Uterus (tissue), 4 donors: ENCODE data around the gene EML6. TPM values are rescaled to one million over a fixed set of nuclear protein-coding genes. Genes with fewer than 3 reads are reported as not detected.

Experiments used
- DNase-seq, 2 donors: peaks; one replicate each; pipeline ENCODE4 v3.0.0-alpha.2; 2019 to 2020
- H3K27ac ChIP-seq, 2 donors: fragments of 200-600 bp; sonication (generic); 1 replicate in 1 of 2; 2 replicates in 1 of 2; pipeline ENCODE4 v1.5.1; 2016 to 2018
- H3K27me3 ChIP-seq, 2 donors: fragments of 200-600 bp; sonication (generic); one replicate each; pipeline ENCODE4 v1.5.1; 2018 to 2019; ENCODE audit warnings: control low read depth in 1 of 2
- H3K36me3 ChIP-seq, 2 donors: fragments of 200-600 bp; sonication (generic); one replicate each; pipeline ENCODE4 v1.5.1; 2019; ENCODE audit warnings: control low read depth in 1 of 2
- H3K4me1 ChIP-seq, 2 donors: fragments of 200-600 bp; sonication (generic); one replicate each; pipeline ENCODE4 v1.5.1; 2018 to 2019; ENCODE audit warnings: control low read depth in 1 of 2
- H3K4me3 ChIP-seq, 2 donors: fragments of 200-600 bp; sonication (generic); 1 replicate in 1 of 2; 2 replicates in 1 of 2; pipeline ENCODE4 v1.5.1; 2018 to 2019; ENCODE audit warnings: mild to moderate bottlenecking in 1 of 2
- H3K9me3 ChIP-seq, 2 donors: fragments of 200-600 bp; sonication (generic); one replicate each; pipeline ENCODE4 v1.5.1; 2019; ENCODE audit warnings: control low read depth in 1 of 2
- POLR2A ChIP-seq, 2 donors: fragments of 450-650 bp; IDR thresholded peaks; one replicate each; pipeline ENCODE4 v1.6.1; 2016; ENCODE audit warnings: antibody characterized with exemption in 2 of 2, mild to moderate bottlenecking in 1 of 2, moderate library complexity in 1 of 2
- intact Hi-C: fragments of 100-400 bp; cut with DNase I; formaldehyde crosslinking; loops from one replicate; pipeline ENCODE4 v1.15.1; 2023; ENCODE audit warnings: low total_unique reads
- total RNA-seq, 4 donors: library from RNA; depleted of rRNA in 3 of 4; stranded (reverse); fragments of >200 nt in 3 of 4; gene quantifications; one replicate each; pipeline versions ENCODE4 v1.1.0 to v1.2.4, GENCODE V29; 2014 to 2023
- TF ChIP-seq, protein P1 (sequence below), 4 experiments: fragments of 200-600 bp in 2 of 4; fragments of 450-650 bp in 2 of 4; sonication (generic) in 2 of 4; IDR thresholded peaks; one replicate each; pipeline ENCODE4 v1.5.1; 2016 to 2019; ENCODE audit warnings: antibody characterized with exemption in 4 of 4, mild to moderate bottlenecking in 2 of 4, moderate library complexity in 1 of 4
- donor health status: DM: yes; HTN: yes; CAD: no.

Gene EML6
- total RNA-seq, 4 donors from 2014 or later, result 0.26 to 2.4 (median 1.5) TPM

DNA sequence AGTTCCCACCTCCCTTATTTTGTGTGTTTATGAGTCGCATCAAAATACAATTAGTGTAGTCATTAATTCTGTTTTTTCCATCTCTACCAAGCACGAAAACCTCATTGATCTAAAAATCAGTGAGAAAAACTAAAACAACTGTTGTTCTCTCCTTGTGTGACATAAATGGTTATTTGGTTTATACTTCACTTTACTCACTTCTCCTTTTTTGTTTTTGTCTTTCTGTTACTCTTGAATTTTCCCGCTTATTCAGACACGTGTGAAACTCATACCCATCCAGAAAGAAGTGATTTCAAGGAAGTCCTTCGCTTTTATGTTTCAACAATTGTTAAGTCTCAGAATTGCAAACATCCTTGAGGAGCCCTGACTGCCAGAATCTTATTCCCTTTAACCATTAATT, 121.6 kb downstream of the EML6 start:
- Histone ChIP-seq H3K9me3 (no peaks in the 10 kb centered on the region), H3K36me3 (no peaks in the 10 kb centered on the region)

DNA sequence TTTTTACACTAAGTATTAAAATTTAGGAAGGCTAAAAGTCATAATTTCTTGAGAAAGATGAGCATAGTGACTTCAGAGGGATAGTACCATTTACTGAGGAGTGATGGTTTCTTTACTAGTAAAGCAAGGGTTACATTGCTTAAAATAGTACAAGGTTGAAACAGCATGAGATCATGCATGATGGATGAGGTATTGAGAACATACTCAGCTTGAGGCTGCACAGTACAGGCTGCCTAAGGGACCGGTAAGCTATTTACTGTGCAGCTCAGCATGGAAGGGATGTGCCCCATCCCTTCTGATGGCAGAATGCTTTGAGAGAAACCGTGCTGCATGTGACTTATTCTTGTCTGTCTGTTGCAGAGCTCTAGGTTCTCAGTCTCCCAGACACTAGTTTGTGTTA, 122.1 kb downstream of the EML6 start:
- TF ChIP-seq POLR2A (IDR thresholded peaks at IDR 0.05), result no peak
- TF ChIP-seq, protein P1, sequence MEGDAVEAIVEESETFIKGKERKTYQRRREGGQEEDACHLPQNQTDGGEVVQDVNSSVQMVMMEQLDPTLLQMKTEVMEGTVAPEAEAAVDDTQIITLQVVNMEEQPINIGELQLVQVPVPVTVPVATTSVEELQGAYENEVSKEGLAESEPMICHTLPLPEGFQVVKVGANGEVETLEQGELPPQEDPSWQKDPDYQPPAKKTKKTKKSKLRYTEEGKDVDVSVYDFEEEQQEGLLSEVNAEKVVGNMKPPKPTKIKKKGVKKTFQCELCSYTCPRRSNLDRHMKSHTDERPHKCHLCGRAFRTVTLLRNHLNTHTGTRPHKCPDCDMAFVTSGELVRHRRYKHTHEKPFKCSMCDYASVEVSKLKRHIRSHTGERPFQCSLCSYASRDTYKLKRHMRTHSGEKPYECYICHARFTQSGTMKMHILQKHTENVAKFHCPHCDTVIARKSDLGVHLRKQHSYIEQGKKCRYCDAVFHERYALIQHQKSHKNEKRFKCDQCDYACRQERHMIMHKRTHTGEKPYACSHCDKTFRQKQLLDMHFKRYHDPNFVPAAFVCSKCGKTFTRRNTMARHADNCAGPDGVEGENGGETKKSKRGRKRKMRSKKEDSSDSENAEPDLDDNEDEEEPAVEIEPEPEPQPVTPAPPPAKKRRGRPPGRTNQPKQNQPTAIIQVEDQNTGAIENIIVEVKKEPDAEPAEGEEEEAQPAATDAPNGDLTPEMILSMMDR (IDR thresholded peaks at IDR 0.05), result no peak
- no peak for DNase-seq
- Histone ChIP-seq H3K27ac (no peak overlapping the region), H3K36me3 (no peaks in the 10 kb centered on the region), H3K4me1 (no peaks in the 10 kb centered on the region), H3K9me3 (no peaks in the 10 kb centered on the region), H3K27me3 (no peaks in the 10 kb centered on the region), H3K4me3 (no peak overlapping the region)
- intact Hi-C loops, result no loop called here

More for the DNA sequence above, 121.6 kb downstream of the EML6 start:
- intact Hi-C loops, result no loop called here
- Histone ChIP-seq H3K27me3 (no peaks in the 10 kb centered on the region), H3K4me3 (no peak overlapping the region), H3K4me1 (no peaks in the 10 kb centered on the region), H3K27ac (no peak overlapping the region)
- TF ChIP-seq, protein P1 (IDR thresholded peaks at IDR 0.05), result no peak
- TF ChIP-seq POLR2A (IDR thresholded peaks at IDR 0.05), result no peak
- DNase-seq, result no peak

DNA sequence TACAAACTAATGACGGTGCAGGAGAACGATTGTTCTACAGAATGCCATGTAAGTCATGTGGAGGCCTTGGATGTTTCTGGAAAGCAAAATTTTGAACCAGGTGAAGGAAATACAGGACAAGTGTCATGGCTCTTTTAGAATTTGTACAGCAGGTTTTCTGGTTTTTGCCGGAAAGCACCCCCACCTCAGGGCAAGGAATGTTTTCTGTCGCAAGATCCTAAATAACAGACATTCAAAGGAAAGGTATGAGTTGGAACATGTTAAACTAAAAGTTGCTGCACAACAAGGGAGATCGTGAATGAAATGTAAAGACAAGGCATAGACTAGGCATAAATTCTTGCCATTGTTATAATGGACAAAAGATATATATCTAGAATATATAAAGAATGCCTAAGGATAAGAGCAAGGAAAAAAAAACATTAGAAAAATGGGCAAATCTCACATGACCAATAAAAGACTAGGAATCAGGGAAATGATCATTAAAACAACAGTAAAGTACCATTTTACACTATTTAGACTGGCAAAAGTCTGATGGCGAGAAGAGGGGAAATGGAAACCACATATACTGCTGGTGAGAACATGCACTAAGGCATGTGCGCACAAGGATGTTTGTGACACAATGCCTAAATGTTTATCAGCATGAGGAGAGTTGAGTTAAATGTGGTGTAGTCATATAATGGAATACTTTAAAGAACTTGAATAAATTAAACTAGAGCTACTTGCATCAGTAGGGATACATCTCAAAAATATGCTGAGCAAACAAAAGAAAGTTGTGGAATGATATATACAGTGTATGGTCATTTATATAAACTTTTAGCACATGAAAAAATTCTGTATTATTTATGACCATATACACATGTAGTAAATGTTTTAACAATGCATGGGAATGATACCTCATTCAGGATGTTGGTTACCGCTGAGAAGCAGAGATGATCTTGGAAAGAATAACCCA, 127.0 kb downstream of the EML6 start:
- Histone ChIP-seq H3K4me1 (no peaks in the 10 kb centered on the region), H3K27ac (no peak overlapping the region), H3K9me3 (no peaks in the 10 kb centered on the region), H3K27me3 (no peaks in the 10 kb centered on the region), H3K4me3 (no peak overlapping the region), H3K36me3 (no peaks in the 10 kb centered on the region)
- no peak for TF ChIP-seq POLR2A (IDR thresholded peaks at IDR 0.05)
- TF ChIP-seq, protein P1 (IDR thresholded peaks at IDR 0.05), result no peak
- DNase-seq, result no peak
- intact Hi-C loops, result no loop called here

DNA sequence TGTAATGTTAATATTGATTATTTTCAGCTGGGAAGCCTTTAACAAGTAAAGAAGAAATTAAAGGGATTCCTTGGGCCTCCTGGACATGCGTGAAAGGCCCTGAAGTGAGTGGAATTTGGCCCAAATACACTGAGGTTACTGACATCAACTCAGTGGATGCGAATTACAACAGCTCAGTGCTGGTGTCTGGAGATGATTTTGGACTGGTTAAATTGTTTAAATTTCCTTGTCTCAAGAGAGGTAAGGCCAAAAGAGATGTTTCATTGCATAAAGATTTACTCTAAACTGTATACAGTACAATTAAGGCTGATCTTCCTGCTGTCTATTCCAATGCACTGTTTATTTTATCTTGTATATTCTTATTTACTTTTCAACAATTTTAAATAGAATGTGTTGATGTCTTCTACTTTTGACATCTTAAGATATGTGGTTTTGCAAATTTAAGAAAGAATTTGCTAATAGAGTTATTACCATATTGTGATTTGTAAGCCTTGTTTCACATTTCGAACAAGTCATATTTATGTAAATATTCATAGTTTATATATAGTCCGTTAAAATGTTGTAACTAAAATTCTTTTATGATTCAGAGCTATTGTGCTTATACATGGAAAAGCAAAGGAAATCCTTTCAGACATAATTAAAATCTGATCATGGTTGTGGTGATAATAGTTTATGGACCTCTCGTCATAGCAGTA, 130.3 kb downstream of the EML6 start:
- Histone ChIP-seq H3K27ac (no peak overlapping the region), H3K9me3 (no peaks in the 10 kb centered on the region), H3K4me3 (no peak overlapping the region), H3K36me3 (no peaks in the 10 kb centered on the region), H3K4me1 (no peaks in the 10 kb centered on the region), H3K27me3 (no peaks in the 10 kb centered on the region)
- intact Hi-C loops, result no loop called here
- DNase-seq, result no peak
- no peak for TF ChIP-seq POLR2A (IDR thresholded peaks at IDR 0.05)
- TF ChIP-seq, protein P1 (IDR thresholded peaks at IDR 0.05), result no peak

DNA sequence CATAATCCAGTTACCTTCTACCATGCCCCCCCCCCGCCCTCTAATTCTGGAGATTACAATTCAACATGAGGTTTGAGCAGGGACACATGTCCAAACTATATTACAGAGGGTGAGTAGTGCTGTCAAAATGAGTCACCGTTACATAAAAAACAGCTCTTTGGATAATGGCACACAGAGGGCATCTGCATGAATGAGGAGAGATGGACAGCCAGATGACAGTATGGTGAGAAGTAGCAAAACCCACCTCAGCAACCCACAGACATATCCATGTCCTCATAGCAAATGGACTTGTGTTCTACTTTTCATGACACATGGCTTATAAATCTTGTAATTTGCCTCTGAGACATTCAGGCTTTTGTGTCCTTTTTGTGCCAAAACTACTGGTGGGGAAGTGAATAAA, 132.0 kb downstream of the EML6 start:
- no peaks in the 10 kb centered on the region for H3K9me3 ChIP-seq
- no peaks in the 10 kb centered on the region for H3K36me3 ChIP-seq
- no peaks in the 10 kb centered on the region for H3K4me1 ChIP-seq
- H3K4me3 ChIP-seq, result no peak overlapping the region
- intact Hi-C loops, result no loop called here
- DNase-seq, result no peak
- no peaks in the 10 kb centered on the region for H3K27me3 ChIP-seq
- no peak for TF ChIP-seq POLR2A (IDR thresholded peaks at IDR 0.05)
- TF ChIP-seq, protein P1 (IDR thresholded peaks at IDR 0.05), result no peak
- no peak overlapping the region for H3K27ac ChIP-seq
